ENCODE data around the gene TTC12. TPM values are rescaled to one million over a fixed set of nuclear protein-coding genes. Genes with fewer than 3 reads are reported as not detected.

TTC12 gene
- total and polyA plus RNA-seq, 2 donors (not counting 1 experiment from before 2014, with no cell fraction given) = 9.9 to 11.9 TPM

GRCh38 chr11:113405724-113406478 is 91.5 kb downstream of the TTC12 start:
- Histone ChIP-seq H3K79me2 (ENCODE audit: control insufficient read depth, insufficient read depth, low read length) (no peaks in the 10 kb centered on the region), H3K27ac (ENCODE audit: insufficient read depth, low read length) (no peak overlapping the region), H4K20me1 (ENCODE audit: control insufficient read depth, extremely low read depth, insufficient read depth, low read length) (no peaks in the 10 kb centered on the region), H3K4me3 (replicated peaks in 1 of 4; ENCODE audit: control extremely low read depth in 1 of 4, insufficient read depth in 1 of 4, low read depth in 3 of 4, low read length in 4 of 4) (no peak overlapping the region), H3K36me3 (ENCODE audit: control insufficient read depth, insufficient read depth, low read length) (no peaks in the 10 kb centered on the region), H3K9me3 (ENCODE audit: control insufficient read depth, insufficient read depth, low read depth, low read length) (no peaks in the 10 kb centered on the region), H3K4me2 (ENCODE audit: extremely low read depth, insufficient read depth, low read length) (no peak overlapping the region), H2AFZ (ENCODE audit: low read length) (no peak overlapping the region), H3K9ac (ENCODE audit: insufficient read depth, low read length) (no peak overlapping the region), H3K27me3 (ENCODE audit: control insufficient read depth, insufficient read depth, low read length) (no peaks in the 10 kb centered on the region), H3K4me1 (ENCODE audit: control insufficient read depth, extremely low read depth, insufficient read depth, low read length) (no peaks in the 10 kb centered on the region)
- DNase-seq (ENCODE audit: low read depth in 2 of 2) = no peak
- TF ChIP-seq EZH2 (IDR thresholded peaks at IDR 0.05; ENCODE audit: low read length, missing control alignments) (no peak), CTCF (conservative IDR thresholded peaks at IDR 0.05 in 1 of 2, IDR thresholded peaks at IDR 0.05 in 1 of 2; ENCODE audit: low read depth in 1 of 2, low read length in 2 of 2) (no peak)

- Histone ChIP-seq H3K27ac (ENCODE audit: insufficient read depth, low read length) (no peak overlapping the region), H3K79me2 (ENCODE audit: control insufficient read depth, insufficient read depth, low read length) (no peaks in the 10 kb centered on the region), H2AFZ (ENCODE audit: low read length) (no peak overlapping the region), H3K9me3 (ENCODE audit: control insufficient read depth, insufficient read depth, low read depth, low read length) (no peaks in the 10 kb centered on the region), H3K27me3 (ENCODE audit: control insufficient read depth, insufficient read depth, low read length) (no peaks in the 10 kb centered on the region), H3K4me1 (ENCODE audit: control insufficient read depth, extremely low read depth, insufficient read depth, low read length) (no peaks in the 10 kb centered on the region), H3K4me3 (replicated peaks in 1 of 4; ENCODE audit: control extremely low read depth in 1 of 4, insufficient read depth in 1 of 4, low read depth in 3 of 4, low read length in 4 of 4) (no peak overlapping the region), H4K20me1 (ENCODE audit: control insufficient read depth, extremely low read depth, insufficient read depth, low read length) (no peaks in the 10 kb centered on the region), H3K4me2 (ENCODE audit: extremely low read depth, insufficient read depth, low read length) (no peak overlapping the region), H3K9ac (ENCODE audit: insufficient read depth, low read length) (no peak overlapping the region), H3K36me3 (ENCODE audit: control insufficient read depth, insufficient read depth, low read length) (no peaks in the 10 kb centered on the region)
- no peak for DNase-seq (ENCODE audit: low read depth in 2 of 2)
- TF ChIP-seq EZH2 (IDR thresholded peaks at IDR 0.05; ENCODE audit: low read length, missing control alignments) (no peak), CTCF (conservative IDR thresholded peaks at IDR 0.05 in 1 of 2, IDR thresholded peaks at IDR 0.05 in 1 of 2; ENCODE audit: low read depth in 1 of 2, low read length in 2 of 2) (no peak)
These were observed 92.8 kb downstream of the TTC12 start for GRCh38 chr11:113407163-113407562.

GRCh38 chr11:113408206-113408605 is 93.8 kb downstream of the TTC12 start:
- H3K36me3 ChIP-seq (ENCODE audit: control insufficient read depth, insufficient read depth, low read length) = no peaks in the 10 kb centered on the region
- no peaks in the 10 kb centered on the region for H3K79me2 ChIP-seq (ENCODE audit: control insufficient read depth, insufficient read depth, low read length)
- H3K27me3 ChIP-seq (ENCODE audit: control insufficient read depth, insufficient read depth, low read length) = no peaks in the 10 kb centered on the region
- DNase-seq (ENCODE audit: low read depth in 2 of 2) = no peak
- no peaks in the 10 kb centered on the region for H3K4me1 ChIP-seq (ENCODE audit: control insufficient read depth, extremely low read depth, insufficient read depth, low read length)
- H3K27ac ChIP-seq (ENCODE audit: insufficient read depth, low read length) = no peak overlapping the region
- H4K20me1 ChIP-seq (ENCODE audit: control insufficient read depth, extremely low read depth, insufficient read depth, low read length) = no peaks in the 10 kb centered on the region
- no peak overlapping the region for H2AFZ ChIP-seq (ENCODE audit: low read length)
- no peak overlapping the region for H3K4me3 ChIP-seq (replicated peaks in 1 of 4; ENCODE audit: control extremely low read depth in 1 of 4, insufficient read depth in 1 of 4, low read depth in 3 of 4, low read length in 4 of 4)
- H3K9me3 ChIP-seq (ENCODE audit: control insufficient read depth, insufficient read depth, low read depth, low read length) = no peaks in the 10 kb centered on the region
- no peak overlapping the region for H3K9ac ChIP-seq (ENCODE audit: insufficient read depth, low read length)
- TF ChIP-seq CTCF (conservative IDR thresholded peaks at IDR 0.05 in 1 of 2, IDR thresholded peaks at IDR 0.05 in 1 of 2; ENCODE audit: low read depth in 1 of 2, low read length in 2 of 2) (no peak), EZH2 (IDR thresholded peaks at IDR 0.05; ENCODE audit: low read length, missing control alignments) (no peak)
- no peak overlapping the region for H3K4me2 ChIP-seq (ENCODE audit: extremely low read depth, insufficient read depth, low read length)
